K562 (cell line): ENCODE measurements around the gene EPHA10. TPM values are rescaled to one million over a fixed set of nuclear protein-coding genes. Genes with fewer than 3 reads are reported as not detected.

ENCODE experiments used
- E2F8 ChIP-seq: fragments of 450-650 bp; IDR thresholded peaks from 2 replicates; pipeline ENCODE4 v1.7.1; 2018; ENCODE audit warnings: mild to moderate bottlenecking, low read depth; ENCODE audit not compliant: partially characterized antibody
- HDAC6 ChIP-seq: IDR thresholded peaks from 2 replicates; pipeline ENCODE4 v1.6.1; 2012; ENCODE audit warnings: low read depth, mild to moderate bottlenecking, control low read depth, inconsistent platforms, low read length, moderate library complexity
- TAF1 ChIP-seq: IDR thresholded peaks from 2 replicates; pipeline ENCODE4 v1.6.1; 2011; ENCODE audit warnings: mild to moderate bottlenecking, low read length, moderate library complexity; ENCODE audit not compliant: insufficient read depth, control insufficient read depth, severe bottlenecking; ENCODE audit errors: extremely low read depth
- TFAP4 ChIP-seq: sonication (generic); formaldehyde crosslinking; IDR thresholded peaks from 2 replicates; pipeline ENCODE4 v1.8.0; 2022; ENCODE audit warnings: missing genetic modification reagents, mild to moderate bottlenecking, moderate library complexity, borderline replicate concordance
- ZNF655 ChIP-seq: fragments of 250-450 bp; sonication (Bioruptor Pico); IDR thresholded peaks from 2 replicates; pipeline ENCODE4 v1.5.0; 2021
- polyA plus RNA-seq, 8 experiments: library from polyadenylated mRNA; depleted of rRNA in 4 of 8; stranded (reverse) in 5 of 8; unstranded in 3 of 8; fragments of >200 nt; fragmentation: Nextera tagmentation in 2 of 8; fragmentation: Illumina TruSeq in 1 of 8; extraction: Ambion mirVana in 2 of 8; extraction: Trizol in 1 of 8; gene quantifications; 2 replicates each; pipeline versions ENCODE4 v1.2.1 to v1.2.3, GENCODE V29; 2011 to 2014; ENCODE audit warnings: inconsistent platforms in 1 of 8, missing spikeins in 1 of 8
- total RNA-seq, 7 experiments: library from RNA; depleted of rRNA in 6 of 7; stranded (reverse); fragments of >200 nt in 6 of 7; fragmentation: Illumina TruSeq in 2 of 7; extraction: Trizol in 2 of 7; gene quantifications; 2 replicates each; pipeline versions ENCODE4 v1.2.1 to v1.2.3, GENCODE V29; 2011 to 2021; ENCODE audit warnings: low replicate concordance in 1 of 7

Gene EPHA10
- total and polyA plus RNA-seq, 9 of the 15 experiments (the other 6 are each of a cell fraction or from before 2014, with no cell fraction given), result 0.03 TPM; not detected in 8

- TF ChIP-seq TAF1 (no peak), HDAC6 (no peak), E2F8 (no peak), TFAP4 (CRISPR knock-in tag) (peak; percentile 66; the same call in 1 of the 2 replicates), ZNF655 (no peak)
Observed at GRCh38 chr1:37807220-37807554, 42.3 kb upstream of the EPHA10 start (continued).
